DOHH2 (cell line): ENCODE measurements around the gene CARF.
"Not testable (repeated sequence)": the region's sequence is repeated elsewhere in the genome, so short reads cannot be mapped to it uniquely, and the experiment has no call there.

Source experiments
- H3F3A ChIP-seq: fragments of 200-600 bp; sonication (generic), shearing (Covaris generic); 2 replicates; pipeline ENCODE4 v1.6.0; 2016; ENCODE audit warnings: antibody characterized with exemption, mild to moderate bottlenecking; ENCODE audit not compliant: control insufficient read depth, insufficient read depth
- H3K27ac ChIP-seq: fragments of 200-600 bp; sonication (generic); 2 replicates; pipeline ENCODE4 v1.5.1; 2014; ENCODE audit warnings: low read depth, mild to moderate bottlenecking, low read length, moderate library complexity
- H3K27me3 ChIP-seq: fragments of 200-600 bp; sonication (generic); 2 replicates; pipeline ENCODE4 v1.6.1; 2014; ENCODE audit warnings: mild to moderate bottlenecking, low read length, mixed read lengths; ENCODE audit not compliant: control insufficient read depth
- H3K36me3 ChIP-seq: fragments of 200-600 bp; sonication (generic); 2 replicates; pipeline ENCODE4 v1.6.1; 2014; ENCODE audit warnings: mild to moderate bottlenecking, low read length, moderate library complexity, mixed read lengths; ENCODE audit not compliant: control insufficient read depth
- H3K4me1 ChIP-seq: fragments of 200-600 bp; sonication (generic); 2 replicates; pipeline ENCODE4 v1.6.1; 2014; ENCODE audit warnings: mild to moderate bottlenecking, low read length, mixed read lengths; ENCODE audit not compliant: control insufficient read depth
- H3K4me2 ChIP-seq: fragments of 200-600 bp; sonication (generic); 2 replicates; pipeline ENCODE4 v1.6.0; 2014; ENCODE audit warnings: mild to moderate bottlenecking, low read length, moderate library complexity
- H3K4me3 ChIP-seq: fragments of 200-600 bp; sonication (generic); 2 replicates; pipeline ENCODE4 v1.5.1; 2014; ENCODE audit warnings: mild to moderate bottlenecking, low read length, mixed read lengths
- H3K79me2 ChIP-seq: fragments of 200-600 bp; sonication (generic); 2 replicates; pipeline ENCODE4 v1.6.1; 2014; ENCODE audit warnings: mild to moderate bottlenecking, low read length, mixed read lengths; ENCODE audit not compliant: control insufficient read depth
- H3K9me2 ChIP-seq: fragments of 200-600 bp; sonication (generic); replicated peaks from 2 replicates; pipeline ENCODE4 v1.6.1; 2014; ENCODE audit warnings: mild to moderate bottlenecking, low read length, mixed read lengths; ENCODE audit not compliant: control insufficient read depth
- H3K9me3 ChIP-seq: fragments of 200-600 bp; sonication (generic); 2 replicates; pipeline ENCODE4 v1.6.1; 2014; ENCODE audit warnings: antibody characterized with exemption, low read length, mixed read lengths; ENCODE audit not compliant: control insufficient read depth, insufficient read depth
- H4K20me1 ChIP-seq: fragments of 200-600 bp; sonication (generic); 2 replicates; pipeline ENCODE4 v1.6.0; 2014; ENCODE audit warnings: low read depth, mild to moderate bottlenecking, antibody characterized with exemption, low read length, moderate library complexity; ENCODE audit not compliant: control insufficient read depth, insufficient read depth
- EZH2phosphoT487 ChIP-seq: fragments of 200-600 bp; sonication (generic); IDR thresholded peaks from 2 replicates; pipeline ENCODE4 v1.6.1; 2017; ENCODE audit warnings: borderline replicate concordance, mild to moderate bottlenecking, antibody characterized with exemption, low read length, moderate library complexity, mixed read lengths
- TF ChIP-seq, protein P1 (sequence below): fragments of 200-600 bp; sonication (generic); IDR thresholded peaks from one replicate; pipeline ENCODE4 v1.5.1; 2014; ENCODE audit warnings: antibody characterized with exemption, mild to moderate bottlenecking, low read depth, low read length; ENCODE audit not compliant: poor library complexity, severe bottlenecking

CARF gene

DNA sequence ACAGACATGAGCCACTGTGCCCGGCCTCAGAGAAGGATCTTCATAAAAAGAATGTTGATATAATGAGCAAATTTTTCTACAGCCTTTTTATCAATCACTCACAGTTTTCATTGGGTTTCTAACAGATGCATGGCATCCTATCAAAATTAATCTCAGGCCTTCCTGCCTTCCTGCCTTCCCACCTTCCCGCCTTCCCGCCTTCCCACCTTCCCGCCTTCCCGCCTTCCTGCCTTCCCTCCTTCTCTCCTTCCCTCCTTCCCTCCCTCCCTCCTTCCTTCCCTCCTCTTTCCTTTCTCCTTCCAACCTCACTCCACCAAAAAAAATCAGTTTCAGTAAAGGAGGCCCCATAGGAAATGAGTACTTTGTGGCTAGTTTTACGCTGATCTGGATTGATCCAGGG, 48.4 kb downstream of the CARF start:
- H3K4me1 ChIP-seq, result no peaks in the 10 kb centered on the region
- H3K27me3 ChIP-seq, result no peaks in the 10 kb centered on the region
- no peaks in the 10 kb centered on the region for H3F3A ChIP-seq
- H3K9me2 ChIP-seq, result no peaks in the 10 kb centered on the region
- no peak overlapping the region for H3K4me2 ChIP-seq
- H4K20me1 ChIP-seq, result no peaks in the 10 kb centered on the region
- H3K27ac ChIP-seq, result no peak overlapping the region
- H3K4me3 ChIP-seq, result no peak overlapping the region
- no peaks in the 10 kb centered on the region for H3K79me2 ChIP-seq
- TF ChIP-seq, protein P1, sequence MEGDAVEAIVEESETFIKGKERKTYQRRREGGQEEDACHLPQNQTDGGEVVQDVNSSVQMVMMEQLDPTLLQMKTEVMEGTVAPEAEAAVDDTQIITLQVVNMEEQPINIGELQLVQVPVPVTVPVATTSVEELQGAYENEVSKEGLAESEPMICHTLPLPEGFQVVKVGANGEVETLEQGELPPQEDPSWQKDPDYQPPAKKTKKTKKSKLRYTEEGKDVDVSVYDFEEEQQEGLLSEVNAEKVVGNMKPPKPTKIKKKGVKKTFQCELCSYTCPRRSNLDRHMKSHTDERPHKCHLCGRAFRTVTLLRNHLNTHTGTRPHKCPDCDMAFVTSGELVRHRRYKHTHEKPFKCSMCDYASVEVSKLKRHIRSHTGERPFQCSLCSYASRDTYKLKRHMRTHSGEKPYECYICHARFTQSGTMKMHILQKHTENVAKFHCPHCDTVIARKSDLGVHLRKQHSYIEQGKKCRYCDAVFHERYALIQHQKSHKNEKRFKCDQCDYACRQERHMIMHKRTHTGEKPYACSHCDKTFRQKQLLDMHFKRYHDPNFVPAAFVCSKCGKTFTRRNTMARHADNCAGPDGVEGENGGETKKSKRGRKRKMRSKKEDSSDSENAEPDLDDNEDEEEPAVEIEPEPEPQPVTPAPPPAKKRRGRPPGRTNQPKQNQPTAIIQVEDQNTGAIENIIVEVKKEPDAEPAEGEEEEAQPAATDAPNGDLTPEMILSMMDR, result no peak
- no peak for TF ChIP-seq EZH2phosphoT487
- no peaks in the 10 kb centered on the region for H3K9me3 ChIP-seq
- H3K36me3 ChIP-seq, result no peaks in the 10 kb centered on the region; the same call in 1 of the 2 replicates

DNA sequence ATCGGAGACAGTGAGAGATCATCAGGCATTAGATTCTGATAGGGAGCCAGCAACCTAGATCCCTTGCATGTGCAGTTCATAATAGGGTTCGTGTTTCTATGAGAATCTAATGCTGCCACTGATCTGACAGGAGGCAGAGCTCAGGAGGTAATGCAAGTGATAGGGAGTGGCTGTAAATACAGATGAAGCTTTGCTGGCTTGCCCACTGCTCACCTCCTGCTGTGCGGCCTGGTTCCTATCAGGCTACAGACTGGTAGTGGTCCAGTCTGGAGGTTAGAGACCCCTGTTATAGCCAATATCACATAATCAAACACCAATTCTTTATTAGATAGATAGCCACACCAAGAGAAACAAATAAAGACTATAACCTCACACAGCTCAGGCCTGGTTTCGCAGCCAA, 51.6 kb downstream of the CARF start:
- no peaks in the 10 kb centered on the region for H3K9me2 ChIP-seq
- no peaks in the 10 kb centered on the region for H3K9me3 ChIP-seq
- no peaks in the 10 kb centered on the region for H3F3A ChIP-seq
- TF ChIP-seq, protein P1, result no peak
- no peak for TF ChIP-seq EZH2phosphoT487
- no peaks in the 10 kb centered on the region for H3K4me1 ChIP-seq
- no peaks in the 10 kb centered on the region for H3K27me3 ChIP-seq
- H3K36me3 ChIP-seq, result no peaks in the 10 kb centered on the region
- no peaks in the 10 kb centered on the region for H4K20me1 ChIP-seq
- no peak overlapping the region for H3K4me2 ChIP-seq
- H3K79me2 ChIP-seq, result no peaks in the 10 kb centered on the region
- H3K27ac ChIP-seq, result no peak overlapping the region
- no peak overlapping the region for H3K4me3 ChIP-seq

DNA sequence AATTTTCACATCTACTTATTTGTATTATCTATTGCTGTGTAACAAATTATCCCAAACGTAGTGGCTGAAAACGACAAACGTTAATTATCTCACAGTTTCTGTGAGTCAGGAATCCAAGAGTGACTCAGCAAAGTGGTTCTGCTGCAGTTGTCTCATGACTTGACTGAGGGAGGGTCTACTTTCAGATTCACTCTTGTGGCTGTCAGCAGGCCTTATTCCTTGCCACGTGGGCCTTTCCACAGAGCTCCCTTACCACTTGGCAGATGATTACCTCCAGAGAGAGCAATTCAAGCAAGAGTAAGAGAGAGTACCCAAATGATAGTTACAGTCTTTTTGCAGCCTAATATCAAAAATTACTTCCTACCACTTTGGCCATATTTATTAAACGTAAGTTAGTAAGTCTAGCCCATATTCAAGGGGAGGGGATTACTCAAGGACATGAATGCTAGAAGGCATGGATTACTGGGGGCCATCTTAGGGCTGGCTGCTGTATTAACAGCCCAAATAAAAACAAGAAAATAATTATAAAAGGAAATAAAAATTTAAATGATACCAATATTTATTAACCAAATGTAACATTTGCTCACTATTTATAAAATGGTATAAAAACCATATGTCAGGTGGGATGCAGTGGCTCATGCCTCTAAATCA, 53.9 kb downstream of the CARF start:
- Histone ChIP-seq H3K4me3 (no peak overlapping the region), H3K4me2 (no peak overlapping the region), H3K4me1 (no peaks in the 10 kb centered on the region), H3K79me2 (no peaks in the 10 kb centered on the region), H3K27me3 (no peaks in the 10 kb centered on the region), H3F3A (no peaks in the 10 kb centered on the region), H3K9me2 (no peaks in the 10 kb centered on the region), H3K9me3 (no peaks in the 10 kb centered on the region), H3K36me3 (no peaks in the 10 kb centered on the region), H4K20me1 (no peaks in the 10 kb centered on the region), H3K27ac (no peak overlapping the region)
- TF ChIP-seq EZH2phosphoT487, result no peak
- TF ChIP-seq, protein P1, result no peak

DNA sequence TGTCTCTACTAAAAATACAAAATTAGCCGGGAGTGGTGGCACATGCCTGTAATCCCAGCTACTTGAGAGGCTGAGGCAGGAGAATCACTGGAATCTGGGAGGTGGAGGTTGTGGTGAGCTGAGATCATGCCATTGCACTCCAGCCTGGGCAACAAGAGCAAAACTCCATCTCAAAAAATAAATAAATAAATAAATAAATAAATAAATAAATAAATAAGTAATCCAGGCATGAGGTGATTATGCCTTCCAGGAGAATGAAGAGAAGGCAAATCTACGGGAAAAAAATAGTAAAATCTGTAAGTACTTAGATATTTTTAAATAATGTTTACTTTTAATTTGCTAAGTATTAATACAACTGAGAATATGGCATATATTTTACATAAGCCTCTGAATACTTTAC, 57.3 kb downstream of the CARF start:
- not testable (repeated sequence) for H3K4me1 ChIP-seq, H4K20me1 ChIP-seq, H3K9me2 ChIP-seq, H3F3A ChIP-seq, H3K27me3 ChIP-seq, H3K4me3 ChIP-seq, H3K27ac ChIP-seq, H3K4me2 ChIP-seq, H3K9me3 ChIP-seq, H3K36me3 ChIP-seq, H3K79me2 ChIP-seq
